Measurements from ENCODE around the gene SLAMF9. TPM values are rescaled to one million over a fixed set of nuclear protein-coding genes. Genes with fewer than 3 reads are reported as not detected.
A peak's percentile ranks its signal among the peaks of the same experiment; 100 is the strongest.

The SLAMF9 gene
- total and polyA plus RNA-seq, 3 experiments from 2014 or later: not detected

DNA sequence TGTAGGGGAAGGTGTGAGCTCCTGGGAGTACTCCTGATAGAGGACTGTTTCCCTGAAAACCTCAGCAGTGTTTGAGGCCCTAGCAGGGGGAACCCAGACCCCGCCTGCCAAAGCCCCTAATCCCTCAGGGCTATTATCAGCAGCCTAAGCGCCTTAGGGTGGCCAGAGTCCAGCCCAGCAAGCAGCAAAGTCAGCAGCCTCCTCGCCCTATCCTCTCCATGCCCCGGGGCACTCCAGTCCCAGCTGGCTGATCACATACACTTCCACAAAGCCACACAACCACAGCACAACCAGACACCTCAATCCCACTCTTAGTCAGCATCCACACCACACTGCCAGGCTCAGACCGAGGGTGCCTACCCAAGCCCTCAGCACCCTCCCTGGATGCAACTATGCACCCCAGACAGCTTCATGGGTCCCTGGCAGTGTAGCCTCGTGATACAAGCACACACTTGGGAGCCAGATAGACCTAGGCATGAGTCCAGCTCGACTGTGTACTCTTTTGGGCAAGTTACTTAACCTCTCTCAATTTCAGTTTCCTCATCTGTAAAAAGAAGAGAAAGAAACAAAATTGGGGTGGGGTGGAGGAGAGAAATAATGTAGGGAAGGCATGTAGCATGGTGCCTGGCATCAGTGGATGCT lies 15.7 kb downstream of the SLAMF9 start:
- peaks cover 9% of the 10 kb centered on the region for H3K4me1 ChIP-seq (ENCODE audit: insufficient read depth, low read length)
- ChIA-PET POLR2A (no interaction called here), CTCF (interaction anchor here (0.7 to 8.0 kb wide), 4 partner anchors 14 to 68 kb away, joined by 3 to 55 read pairs (median 4); partner anchors contain the start of gene TAGLN2)
- peaks cover 5 to 8% (median 5%) of the 10 kb centered on the region in 3 donors for H3K4me1 Mint-ChIP-seq
- H3K27me3 Mint-ChIP-seq: peaks cover 17 to 25% of the 10 kb centered on the region in 2 donors
- no peak overlapping the region for H3K4me3 Mint-ChIP-seq
- H3K36me3 Mint-ChIP-seq: peaks cover 0 to 5% (median 0%) of the 10 kb centered on the region in 3 donors
- no peak overlapping the region for H3K27ac ChIP-seq (ENCODE audit: low read depth, low read length)
- no peak for DNase-seq
- H3K36me3 ChIP-seq (ENCODE audit: insufficient read depth, low read length): no peaks in the 10 kb centered on the region
- peaks cover 7% of the 10 kb centered on the region for H3K27me3 ChIP-seq (ENCODE audit: insufficient read depth, low read length, poor library complexity, severe bottlenecking)
- H3K27ac Mint-ChIP-seq: peak overlapping the region in 2 of 8 donors; percentile 41 to 66
- H3K9me3 Mint-ChIP-seq: no peaks in the 10 kb centered on the region
- H3K9me3 ChIP-seq (ENCODE audit: low read length): no peaks in the 10 kb centered on the region
- H3K4me3 ChIP-seq (ENCODE audit: low read length): no peak overlapping the region

DNA sequence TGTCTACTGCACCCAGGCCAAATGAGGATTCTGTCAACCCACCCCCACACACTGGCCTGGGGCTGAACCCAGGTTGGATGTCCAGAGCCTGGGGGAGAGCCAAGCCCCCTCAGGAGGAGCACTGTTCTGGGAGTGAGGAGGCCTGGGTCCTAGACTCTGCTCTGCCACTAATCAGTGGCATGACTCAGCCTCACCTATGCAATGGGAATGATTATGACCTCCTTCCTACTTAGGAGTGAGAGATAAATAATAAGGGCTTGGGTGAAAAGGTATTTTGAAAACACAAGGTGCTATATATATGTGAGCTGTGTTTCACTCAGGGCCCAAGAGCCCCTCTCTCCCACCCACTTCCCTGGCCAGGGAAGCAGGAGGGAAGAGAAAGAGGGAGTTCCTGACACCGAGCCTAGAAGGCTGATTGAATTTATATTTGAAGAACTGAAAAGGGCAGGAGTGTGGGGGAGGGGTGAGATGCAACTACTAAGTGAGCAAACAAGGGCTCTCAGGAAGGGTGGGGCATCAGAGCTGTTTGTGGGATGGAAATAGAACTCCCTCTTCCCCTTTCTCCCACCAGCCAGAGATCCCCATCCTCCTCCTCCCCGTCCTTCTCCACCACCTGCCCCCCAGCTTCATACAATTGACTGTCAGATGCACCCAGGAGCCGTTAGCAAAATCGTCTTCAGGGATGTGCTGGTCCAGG lies 16.8 kb downstream of the SLAMF9 start:
- peaks cover 5 to 8% (median 5%) of the 10 kb centered on the region in 3 donors for H3K4me1 Mint-ChIP-seq
- POLR2A ChIA-PET: no interaction called here
- Histone ChIP-seq H3K4me1 (ENCODE audit: insufficient read depth, low read length) (peaks cover 9% of the 10 kb centered on the region), H3K4me3 (ENCODE audit: low read length) (no peak overlapping the region), H3K36me3 (ENCODE audit: insufficient read depth, low read length) (no peaks in the 10 kb centered on the region), H3K27me3 (ENCODE audit: insufficient read depth, low read length, poor library complexity, severe bottlenecking) (peaks cover 3% of the 10 kb centered on the region), H3K9me3 (ENCODE audit: low read length) (no peaks in the 10 kb centered on the region), H3K27ac (ENCODE audit: low read depth, low read length) (no peak overlapping the region)
- DNase-seq: no peak
- no peaks in the 10 kb centered on the region for H3K9me3 Mint-ChIP-seq
- CTCF ChIA-PET: interaction anchor here (0.7 to 8.0 kb wide), 7 partner anchors 9 to 70 kb away, joined by 3 to 55 read pairs (median 6); partner anchors contain the start of gene TAGLN2
- H3K36me3 Mint-ChIP-seq: no peaks in the 10 kb centered on the region
- no peak overlapping the region for H3K27ac Mint-ChIP-seq
- peaks cover 10 to 23% of the 10 kb centered on the region in 2 donors for H3K27me3 Mint-ChIP-seq
- H3K4me3 Mint-ChIP-seq: no peak overlapping the region

DNA sequence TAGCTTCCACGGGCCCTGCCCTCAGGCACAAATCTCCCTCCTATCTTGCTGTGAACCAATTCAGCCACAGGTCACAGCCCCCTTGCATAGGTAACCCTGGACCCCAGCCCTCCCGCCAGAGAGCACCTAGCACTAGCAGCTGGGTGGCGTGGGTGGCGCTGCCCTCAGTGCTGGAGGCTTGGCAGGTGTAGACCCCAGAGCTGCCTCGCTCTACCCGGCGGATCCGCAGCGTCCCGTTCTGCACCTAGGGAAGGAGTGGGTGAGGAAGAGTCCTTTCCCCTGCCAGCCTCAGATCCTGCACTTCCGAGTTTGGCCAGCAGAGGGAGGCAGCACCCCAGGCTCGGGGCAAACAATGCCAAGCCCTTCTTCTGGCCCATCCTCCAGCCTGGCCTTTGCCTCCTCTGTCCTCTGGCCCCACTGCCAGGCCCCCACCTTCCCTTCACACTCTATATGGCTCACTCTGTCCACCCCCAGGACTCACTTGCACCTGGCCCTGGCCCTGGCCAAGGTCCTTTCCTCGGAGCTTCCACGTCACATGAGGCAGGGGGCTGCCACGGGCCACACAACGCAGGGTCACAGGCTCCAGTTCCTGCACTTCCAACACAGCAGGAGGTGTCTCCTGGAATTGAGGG lies 17.6 kb downstream of the SLAMF9 start:
- Mint-ChIP-seq H3K4me3 (peak overlapping the region in 1 of 7 donors; percentile 54), H3K27me3 (peaks cover 9 to 21% of the 10 kb centered on the region in 2 donors), H3K27ac (peak overlapping the region in 2 of 8 donors; percentile 4 to 52), H3K4me1 (peaks cover 5 to 8% (median 5%) of the 10 kb centered on the region in 3 donors), H3K36me3 (no peaks in the 10 kb centered on the region), H3K9me3 (no peaks in the 10 kb centered on the region)
- peak; percentile 66 to 86 (median 77) for DNase-seq
- ChIA-PET POLR2A (no interaction called here), CTCF (interaction anchor here (0.8 to 8.0 kb wide), 10 partner anchors 8 to 158 kb away, joined by 3 to 55 read pairs (median 4); partner anchors contain the start of gene TAGLN2)
- no peak overlapping the region for H3K27ac ChIP-seq (ENCODE audit: low read depth, low read length)
- peaks cover 9% of the 10 kb centered on the region for H3K4me1 ChIP-seq (ENCODE audit: insufficient read depth, low read length)
- no peaks in the 10 kb centered on the region for H3K36me3 ChIP-seq (ENCODE audit: insufficient read depth, low read length)
- H3K27me3 ChIP-seq (ENCODE audit: insufficient read depth, low read length, poor library complexity, severe bottlenecking): peaks cover 2% of the 10 kb centered on the region
- H3K9me3 ChIP-seq (ENCODE audit: low read length): no peaks in the 10 kb centered on the region
- no peak overlapping the region for H3K4me3 ChIP-seq (ENCODE audit: low read length)

DNA sequence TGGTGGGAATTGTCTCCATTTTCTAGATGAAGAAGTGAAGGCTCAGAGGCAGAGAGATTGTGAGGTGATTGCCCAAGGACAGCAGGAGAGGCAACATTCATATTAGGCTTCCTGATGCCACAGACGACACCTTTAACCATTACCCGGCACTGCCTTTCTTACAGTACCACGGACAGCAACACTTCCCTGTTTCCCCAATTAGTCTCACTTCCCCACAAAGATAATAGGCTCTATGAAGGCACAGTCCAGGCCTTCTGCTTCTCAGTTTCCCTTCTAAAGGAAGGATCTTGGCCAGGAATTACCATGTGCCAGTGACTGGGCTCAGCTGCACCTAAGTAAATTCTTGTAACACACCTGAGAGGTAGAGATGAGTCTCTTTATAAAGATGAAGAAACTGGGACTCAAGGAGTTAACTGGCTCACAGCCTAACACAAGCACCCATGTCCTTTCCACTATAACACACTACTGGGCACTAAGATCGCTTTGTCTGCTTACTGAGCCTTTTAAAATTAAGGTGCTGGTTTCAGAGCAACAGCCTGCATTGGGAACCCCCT lies 18.2 kb downstream of the SLAMF9 start:
- Mint-ChIP-seq H3K4me1 (peaks cover 5 to 8% (median 5%) of the 10 kb centered on the region in 3 donors), H3K9me3 (no peaks in the 10 kb centered on the region), H3K36me3 (no peaks in the 10 kb centered on the region), H3K27ac (peak overlapping the region in 1 of 8 donors; percentile 52), H3K4me3 (no peak overlapping the region), H3K27me3 (peaks cover 9 to 20% of the 10 kb centered on the region in 2 donors)
- H3K9me3 ChIP-seq (ENCODE audit: low read length): no peaks in the 10 kb centered on the region
- no peaks in the 10 kb centered on the region for H3K36me3 ChIP-seq (ENCODE audit: insufficient read depth, low read length)
- H3K27me3 ChIP-seq (ENCODE audit: insufficient read depth, low read length, poor library complexity, severe bottlenecking): no peaks in the 10 kb centered on the region
- H3K4me3 ChIP-seq (ENCODE audit: low read length): no peak overlapping the region
- ChIA-PET CTCF (interaction anchor here (0.8 to 8.0 kb wide), 10 partner anchors 9 to 158 kb away, joined by 3 to 55 read pairs (median 4); partner anchors contain the start of gene TAGLN2), POLR2A (no interaction called here)
- DNase-seq: no peak
- no peak overlapping the region for H3K27ac ChIP-seq (ENCODE audit: low read depth, low read length)
- H3K4me1 ChIP-seq (ENCODE audit: insufficient read depth, low read length): peaks cover 9% of the 10 kb centered on the region

DNA sequence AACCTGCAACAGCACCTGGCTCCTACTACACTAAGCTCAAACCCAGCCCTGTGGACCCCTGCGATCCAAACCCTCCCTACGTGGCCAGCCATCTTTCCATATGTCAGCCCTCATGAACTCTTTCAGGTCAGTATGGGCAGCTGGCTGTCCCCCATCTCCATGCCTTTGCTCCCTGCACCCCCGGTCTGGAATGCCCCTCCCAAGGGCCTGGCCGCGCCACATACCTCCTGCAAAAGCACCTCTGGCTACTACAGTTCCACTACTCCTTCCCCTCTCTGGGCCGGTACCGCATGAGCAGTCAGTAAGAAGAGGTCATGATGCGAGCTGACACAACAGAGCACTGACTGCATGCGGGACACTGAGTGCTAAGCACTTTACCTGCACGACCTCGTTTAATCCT lies 18.7 kb downstream of the SLAMF9 start:
- Histone ChIP-seq H3K9me3 (ENCODE audit: low read length) (no peaks in the 10 kb centered on the region), H3K27me3 (ENCODE audit: insufficient read depth, low read length, poor library complexity, severe bottlenecking) (no peaks in the 10 kb centered on the region), H3K36me3 (ENCODE audit: insufficient read depth, low read length) (no peaks in the 10 kb centered on the region), H3K4me1 (ENCODE audit: insufficient read depth, low read length) (peaks cover 9% of the 10 kb centered on the region), H3K27ac (ENCODE audit: low read depth, low read length) (no peak overlapping the region), H3K4me3 (ENCODE audit: low read length) (no peak overlapping the region)
- no peak for DNase-seq
- ChIA-PET POLR2A (no interaction called here), CTCF (interaction anchor here (1.1 to 8.0 kb wide), 6 partner anchors 11 to 72 kb away, joined by 3 to 55 read pairs (median 7); partner anchors contain the start of gene TAGLN2)
- Mint-ChIP-seq H3K36me3 (no peaks in the 10 kb centered on the region), H3K4me3 (no peak overlapping the region), H3K4me1 (peaks cover 5 to 8% (median 5%) of the 10 kb centered on the region in 3 donors), H3K27me3 (peaks cover 9 to 19% of the 10 kb centered on the region in 2 donors), H3K9me3 (no peaks in the 10 kb centered on the region), H3K27ac (no peak overlapping the region)

DNA sequence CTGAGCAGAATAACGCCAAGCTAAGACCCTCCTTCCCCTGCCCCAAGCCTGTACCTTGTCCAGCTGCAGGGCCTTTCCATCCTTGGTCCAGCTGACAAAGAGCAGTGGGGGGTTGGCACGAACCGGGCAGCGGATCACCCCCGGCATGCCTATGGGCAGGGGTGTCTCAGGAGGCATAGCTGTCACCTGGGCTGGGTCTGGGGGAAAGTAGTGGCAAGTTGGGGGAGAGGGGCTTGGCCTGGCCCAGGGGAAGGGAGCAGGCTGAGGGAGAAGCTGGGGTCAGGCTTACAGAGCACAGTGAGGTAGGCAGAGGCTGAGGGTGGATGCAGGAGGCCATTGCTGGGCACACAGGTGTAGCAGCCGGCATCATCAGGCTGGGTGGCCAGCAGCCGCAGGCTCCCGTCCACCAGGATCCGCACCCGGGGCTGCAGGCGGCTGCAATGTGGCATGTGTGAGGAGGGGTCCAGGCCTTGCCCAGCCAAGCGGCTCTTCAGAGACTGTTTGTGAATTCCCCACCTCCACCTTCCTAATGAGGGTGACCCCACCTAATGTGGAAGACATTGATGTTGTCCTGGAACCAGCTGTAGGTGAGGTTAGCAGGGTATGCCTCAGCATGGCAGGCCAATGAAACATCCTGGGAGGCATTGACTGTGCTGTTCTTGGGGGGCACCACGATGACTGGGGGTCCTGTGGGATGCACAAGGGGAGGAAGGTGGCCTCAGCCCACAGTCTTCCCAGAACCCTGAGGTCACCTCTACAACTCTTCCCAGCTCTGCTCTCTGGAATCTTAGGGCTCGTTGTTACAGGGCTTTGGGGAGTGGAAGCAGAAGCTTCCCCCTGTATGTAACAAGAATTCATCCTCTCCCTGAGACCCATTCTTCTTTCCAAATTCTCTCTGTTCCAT lies 19.6 kb downstream of the SLAMF9 start:
- ChIA-PET CTCF (interaction anchor here (1.2 to 8.0 kb wide), 4 partner anchors 10 to 151 kb away, joined by 3 to 55 read pairs (median 24); partner anchors contain the start of gene TAGLN2), POLR2A (no interaction called here)
- Histone ChIP-seq H3K9me3 (ENCODE audit: low read length) (no peaks in the 10 kb centered on the region), H3K4me3 (ENCODE audit: low read length) (no peak overlapping the region), H3K27me3 (ENCODE audit: insufficient read depth, low read length, poor library complexity, severe bottlenecking) (no peaks in the 10 kb centered on the region), H3K27ac (ENCODE audit: low read depth, low read length) (no peak overlapping the region), H3K4me1 (ENCODE audit: insufficient read depth, low read length) (peaks cover 9% of the 10 kb centered on the region), H3K36me3 (ENCODE audit: insufficient read depth, low read length) (no peaks in the 10 kb centered on the region)
- Mint-ChIP-seq H3K27ac (peak overlapping the region in 2 of 8 donors; percentile 3 to 5), H3K4me1 (peaks cover 5 to 8% (median 5%) of the 10 kb centered on the region in 3 donors), H3K27me3 (peaks cover 9 to 17% of the 10 kb centered on the region in 2 donors), H3K4me3 (peak overlapping the region in 1 of 7 donors; percentile 15), H3K36me3 (no peaks in the 10 kb centered on the region), H3K9me3 (no peaks in the 10 kb centered on the region)
- no peak for DNase-seq

DNA sequence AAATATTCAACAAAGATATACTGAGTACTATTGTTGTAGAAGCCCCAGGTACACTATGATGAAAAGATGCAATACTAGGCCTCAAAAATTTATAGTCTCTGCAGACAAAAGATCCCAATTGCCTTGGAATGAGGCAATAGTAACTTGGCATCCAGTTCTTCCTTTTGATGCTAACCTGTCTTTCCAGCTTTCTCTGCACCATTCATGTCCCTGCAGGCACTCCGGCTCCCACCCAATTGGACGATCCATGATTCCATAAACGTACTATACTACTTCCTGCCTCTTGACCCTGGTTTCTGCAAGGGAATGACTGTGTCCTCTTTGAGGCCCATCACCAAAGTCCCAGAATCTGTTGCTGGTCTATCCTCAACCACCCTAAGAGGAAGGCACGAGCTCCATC lies 20.7 kb downstream of the SLAMF9 start:
- no peak for DNase-seq
- POLR2A ChIA-PET: no interaction called here
- Histone ChIP-seq H3K27me3 (ENCODE audit: insufficient read depth, low read length, poor library complexity, severe bottlenecking) (no peaks in the 10 kb centered on the region), H3K36me3 (ENCODE audit: insufficient read depth, low read length) (no peaks in the 10 kb centered on the region), H3K4me1 (ENCODE audit: insufficient read depth, low read length) (peaks cover 9% of the 10 kb centered on the region), H3K9me3 (ENCODE audit: low read length) (no peaks in the 10 kb centered on the region), H3K4me3 (ENCODE audit: low read length) (no peak overlapping the region), H3K27ac (ENCODE audit: low read depth, low read length) (no peak overlapping the region)
- Mint-ChIP-seq H3K4me3 (no peak overlapping the region), H3K27ac (no peak overlapping the region), H3K9me3 (no peaks in the 10 kb centered on the region), H3K4me1 (peaks cover 5 to 8% (median 5%) of the 10 kb centered on the region in 3 donors), H3K36me3 (no peaks in the 10 kb centered on the region), H3K27me3 (peaks cover under 1 to 10% of the 10 kb centered on the region in 2 donors)
- CTCF ChIA-PET: interaction anchor here (1.6 to 8.0 kb wide), 3 partner anchors 9 to 152 kb away, joined by 3 to 55 read pairs (median 45); partner anchors contain the start of gene TAGLN2

Measured in CD8-positive, alpha-beta memory T cell (primary cell).